ENCODE data around the gene IL1RAPL2.
"Not testable (repeated sequence)": the region's sequence is repeated elsewhere in the genome, so short reads cannot be mapped to it uniquely, and the experiment has no call there.

Gene IL1RAPL2

GRCh38 chrX:105723966-105724735 is 1158.2 kb downstream of the IL1RAPL2 start:
- DNase-seq: peak; percentile 44

DNA sequence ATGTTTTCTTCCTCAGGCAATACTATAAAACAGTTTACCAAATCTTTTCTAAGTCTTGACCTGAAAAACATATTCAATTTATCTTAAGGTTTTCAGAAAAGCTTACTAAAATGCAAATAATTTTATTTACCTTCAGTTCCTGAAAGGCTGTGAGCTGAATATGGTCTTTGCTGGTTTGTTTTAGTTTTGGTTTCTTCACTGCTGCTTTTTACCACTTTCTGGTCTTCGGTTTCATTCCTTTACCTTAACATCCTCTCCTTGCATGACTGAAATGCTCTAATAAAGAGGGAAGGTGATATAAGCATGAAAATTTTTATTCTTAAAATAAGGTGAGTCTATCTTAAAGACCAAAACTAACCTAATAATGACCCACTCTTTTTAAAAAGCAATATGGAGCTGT is 1159.2 kb downstream of the IL1RAPL2 start:
- no peak for DNase-seq

DNA sequence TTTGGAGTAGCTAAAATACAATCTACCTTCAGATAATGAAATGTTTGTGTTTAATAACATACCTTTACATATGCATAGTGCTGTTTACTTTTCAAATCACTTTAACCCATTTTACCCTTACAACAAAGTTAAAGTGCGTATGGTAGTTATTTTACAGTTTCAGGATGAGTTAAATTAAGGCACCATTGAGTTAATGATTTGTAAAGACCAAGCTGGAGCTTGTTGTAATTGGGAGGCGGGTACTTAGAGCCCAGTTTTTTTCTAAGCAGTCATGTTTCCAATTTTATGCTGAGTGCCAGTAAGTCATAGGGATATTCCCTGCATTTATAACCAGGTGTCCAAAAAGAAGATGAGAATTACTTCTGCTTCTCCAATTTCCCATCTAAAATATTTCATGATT is 1172.2 kb downstream of the IL1RAPL2 start:
- no peak for DNase-seq

GRCh38 chrX:105744291-105744690 is 1178.3 kb downstream of the IL1RAPL2 start:
- no peak for DNase-seq

- no peak for DNase-seq
Observed at GRCh38 chrX:105744946-105745345, 1178.9 kb downstream of the IL1RAPL2 start.

GRCh38 chrX:105745863-105746262 is 1179.9 kb downstream of the IL1RAPL2 start:
- DNase-seq: no peak

DNA sequence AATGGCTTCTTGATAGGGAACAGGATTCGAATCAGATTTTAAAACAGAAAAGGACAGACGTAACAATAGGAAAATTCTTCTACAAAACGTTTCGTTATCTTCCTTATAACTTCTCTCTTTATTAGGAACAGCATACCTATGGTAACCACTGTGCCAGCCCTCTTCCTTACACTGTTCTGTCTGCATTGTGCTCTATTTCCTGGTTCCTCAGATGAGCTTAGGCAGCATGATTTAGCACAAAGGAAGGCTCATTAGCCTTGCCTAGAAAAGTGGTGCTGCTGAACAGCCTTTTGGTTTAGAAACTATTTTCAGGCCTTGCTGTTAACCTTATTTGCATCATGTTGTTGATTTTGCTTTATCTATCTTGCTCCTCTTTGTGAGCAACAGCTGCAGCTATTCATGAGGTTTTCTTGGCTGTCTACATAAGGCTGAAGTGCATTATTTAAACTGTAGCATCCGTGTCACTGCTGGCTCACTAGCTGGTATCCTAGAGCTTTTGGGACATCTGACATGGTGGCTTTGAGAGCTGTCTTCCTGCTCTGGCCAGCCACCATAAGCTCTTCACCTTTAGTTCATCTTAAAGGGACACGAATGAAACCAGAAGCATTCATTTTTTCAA is 1186.4 kb downstream of the IL1RAPL2 start:
- DNase-seq: no peak

DNA sequence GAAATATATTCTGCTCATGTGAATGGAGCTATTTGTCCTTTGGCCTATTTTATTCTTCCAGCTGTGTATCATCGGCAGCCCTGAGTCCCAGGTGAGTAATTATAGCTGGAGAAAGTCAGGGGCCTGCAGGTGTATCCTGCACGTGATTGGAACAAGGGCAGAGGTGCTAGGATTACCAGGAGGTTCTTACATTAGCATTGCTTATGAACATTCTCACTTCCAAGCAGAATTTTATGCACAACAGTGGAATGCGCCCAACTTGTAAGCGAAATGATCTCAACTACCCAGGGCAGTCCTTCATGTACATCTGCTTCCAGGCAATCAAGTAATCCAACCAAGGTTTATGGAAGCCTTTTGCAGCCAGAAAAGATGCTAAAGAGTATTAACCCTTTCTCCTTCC is 1187.4 kb downstream of the IL1RAPL2 start:
- DNase-seq: peak; percentile 67

GRCh38 chrX:105754286-105754964 is 1188.4 kb downstream of the IL1RAPL2 start:
- DNase-seq: no peak

DNA sequence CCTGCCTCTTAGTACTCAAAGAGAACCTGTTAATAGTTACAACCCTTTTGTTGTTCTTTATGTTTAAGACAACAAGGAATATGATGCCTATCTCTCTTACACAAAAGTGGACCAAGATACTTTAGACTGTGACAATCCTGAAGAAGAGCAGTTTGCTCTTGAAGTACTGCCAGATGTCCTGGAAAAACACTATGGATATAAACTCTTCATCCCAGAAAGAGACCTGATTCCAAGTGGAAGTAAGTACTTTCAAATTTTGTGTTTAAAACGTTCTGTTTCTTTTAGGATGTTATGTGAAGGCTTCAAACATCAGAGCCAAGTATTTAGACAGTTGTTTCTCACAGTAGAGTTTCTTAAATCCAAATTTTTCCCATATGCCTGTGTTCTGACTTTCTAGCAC is 1189.1 kb downstream of the IL1RAPL2 start:
- DNase-seq: no peak

- no peak for DNase-seq
Observed at GRCh38 chrX:105758754-105759153, 1192.8 kb downstream of the IL1RAPL2 start.

GRCh38 chrX:105759598-105759997 is 1193.6 kb downstream of the IL1RAPL2 start:
- DNase-seq: no peak

GRCh38 chrX:105765691-105766090 is 1199.7 kb downstream of the IL1RAPL2 start:
- no peak for DNase-seq

- no peak for DNase-seq
Observed at GRCh38 chrX:105773801-105774200, 1207.8 kb downstream of the IL1RAPL2 start.

DNA sequence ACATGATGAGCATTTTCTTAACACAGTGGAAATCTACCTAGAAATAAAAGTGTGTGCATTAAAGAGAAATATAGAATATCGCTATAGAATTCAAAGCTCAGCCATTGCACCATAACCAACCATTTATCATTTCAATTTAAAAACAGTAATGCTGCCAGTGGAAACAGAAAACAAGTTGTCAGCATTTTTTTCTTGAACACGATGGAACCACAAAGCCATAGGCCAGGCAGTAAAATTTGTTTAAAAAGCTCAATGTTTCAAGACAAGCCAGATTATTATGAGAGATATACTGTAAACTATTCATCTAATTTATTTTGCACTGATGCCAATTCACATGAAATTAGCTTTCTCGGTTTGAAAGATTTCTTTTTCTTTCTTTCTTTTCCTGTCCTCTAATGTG is 1209.7 kb downstream of the IL1RAPL2 start:
- DNase-seq: no peak

DNA sequence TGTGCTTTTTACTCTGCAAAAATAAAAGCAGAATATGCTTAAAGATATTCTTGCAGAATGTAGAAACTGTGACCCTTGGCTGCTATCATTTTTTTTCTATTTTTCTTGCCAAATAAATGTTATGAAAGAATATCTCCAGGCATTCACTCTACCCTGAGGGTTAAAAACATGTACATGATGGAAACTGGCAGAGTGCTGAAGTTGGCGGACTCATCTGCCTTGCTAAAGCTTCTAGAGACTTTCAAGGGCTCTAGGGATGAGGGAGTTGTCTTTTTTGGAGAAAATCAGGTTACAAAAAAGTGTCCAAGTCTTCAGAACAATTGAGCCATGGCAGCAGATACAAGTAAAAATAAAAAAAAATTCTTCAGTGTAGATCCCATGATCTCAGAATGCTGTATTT is 1215.8 kb downstream of the IL1RAPL2 start:
- DNase-seq: peak; percentile 80

DNA sequence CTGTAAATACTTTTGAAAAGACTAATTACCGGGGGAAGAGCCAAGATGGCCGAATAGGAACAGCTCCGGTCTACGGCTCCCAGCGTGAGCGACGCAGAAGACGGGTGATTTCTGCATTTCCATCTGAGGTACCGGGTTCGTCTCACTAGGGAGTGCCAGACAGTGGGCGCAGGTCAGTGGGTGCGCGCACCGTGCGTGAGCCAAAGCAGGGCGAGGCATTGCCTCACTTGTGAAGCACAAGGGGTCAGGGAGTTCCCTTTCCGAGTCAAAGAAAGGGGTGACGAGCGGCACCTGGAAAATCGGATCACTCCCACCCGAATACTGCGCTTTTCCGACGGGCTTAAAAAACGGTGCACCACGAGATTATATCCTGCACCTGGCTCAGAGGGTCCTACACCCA is 1230.9 kb downstream of the IL1RAPL2 start:
- DNase-seq: not testable (repeated sequence)

GRCh38 chrX:105803891-105804290 is 1237.9 kb downstream of the IL1RAPL2 start:
- no peak for DNase-seq

- DNase-seq: not testable (repeated sequence)
Observed at GRCh38 chrX:105805655-105806054, 1239.7 kb downstream of the IL1RAPL2 start.

DNA sequence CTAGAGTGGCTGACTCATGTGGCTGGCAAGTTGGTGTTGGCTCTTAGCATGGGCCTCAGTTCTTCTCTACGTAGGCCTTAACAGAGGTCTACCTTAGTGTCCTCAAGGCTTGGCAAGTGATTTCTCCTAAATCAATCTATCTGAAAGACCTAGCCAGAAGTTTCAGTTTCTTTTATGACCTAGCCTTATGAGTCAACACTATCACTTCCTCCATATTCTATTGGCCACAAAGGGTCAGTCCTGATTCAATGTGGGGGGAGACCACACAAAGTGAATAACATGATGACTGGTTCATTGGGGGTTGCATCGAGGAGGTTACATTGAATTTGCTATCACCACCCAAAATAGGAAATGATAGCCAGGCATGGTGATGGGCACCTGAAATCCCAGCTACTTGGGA is 1250.5 kb downstream of the IL1RAPL2 start:
- DNase-seq: no peak
